ENCODE results near the gene BTG3. TPM values are rescaled to one million over a fixed set of nuclear protein-coding genes. Genes with fewer than 3 reads are reported as not detected.

The BTG3 gene
- total and polyA plus RNA-seq, 10 of the 15 experiments (the other 5 are each of a cell fraction or from before 2014, with no cell fraction given): 15.7 to 74.4 (median 34.8) TPM

DNA sequence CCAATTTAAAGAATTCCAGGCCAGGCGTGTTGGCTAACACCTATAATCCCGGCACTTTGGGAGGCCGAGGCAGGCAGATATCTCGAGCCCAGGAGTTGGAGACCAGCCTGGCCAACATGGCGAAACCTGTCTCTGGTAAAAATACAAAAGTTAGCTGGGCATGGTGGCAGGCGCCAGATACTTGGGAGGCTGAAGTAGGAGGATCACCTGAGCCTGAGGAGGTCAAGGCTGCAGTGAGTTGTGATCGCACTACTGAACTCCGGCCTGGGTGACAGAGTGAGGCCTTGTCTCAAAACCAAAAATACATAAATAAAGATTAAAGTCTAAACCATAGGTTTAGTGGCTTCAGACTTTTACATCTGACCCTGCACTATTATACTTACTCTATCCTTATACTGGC lies 32.4 kb downstream of the BTG3 start (continued):
- TF ChIP-seq, protein P1, sequence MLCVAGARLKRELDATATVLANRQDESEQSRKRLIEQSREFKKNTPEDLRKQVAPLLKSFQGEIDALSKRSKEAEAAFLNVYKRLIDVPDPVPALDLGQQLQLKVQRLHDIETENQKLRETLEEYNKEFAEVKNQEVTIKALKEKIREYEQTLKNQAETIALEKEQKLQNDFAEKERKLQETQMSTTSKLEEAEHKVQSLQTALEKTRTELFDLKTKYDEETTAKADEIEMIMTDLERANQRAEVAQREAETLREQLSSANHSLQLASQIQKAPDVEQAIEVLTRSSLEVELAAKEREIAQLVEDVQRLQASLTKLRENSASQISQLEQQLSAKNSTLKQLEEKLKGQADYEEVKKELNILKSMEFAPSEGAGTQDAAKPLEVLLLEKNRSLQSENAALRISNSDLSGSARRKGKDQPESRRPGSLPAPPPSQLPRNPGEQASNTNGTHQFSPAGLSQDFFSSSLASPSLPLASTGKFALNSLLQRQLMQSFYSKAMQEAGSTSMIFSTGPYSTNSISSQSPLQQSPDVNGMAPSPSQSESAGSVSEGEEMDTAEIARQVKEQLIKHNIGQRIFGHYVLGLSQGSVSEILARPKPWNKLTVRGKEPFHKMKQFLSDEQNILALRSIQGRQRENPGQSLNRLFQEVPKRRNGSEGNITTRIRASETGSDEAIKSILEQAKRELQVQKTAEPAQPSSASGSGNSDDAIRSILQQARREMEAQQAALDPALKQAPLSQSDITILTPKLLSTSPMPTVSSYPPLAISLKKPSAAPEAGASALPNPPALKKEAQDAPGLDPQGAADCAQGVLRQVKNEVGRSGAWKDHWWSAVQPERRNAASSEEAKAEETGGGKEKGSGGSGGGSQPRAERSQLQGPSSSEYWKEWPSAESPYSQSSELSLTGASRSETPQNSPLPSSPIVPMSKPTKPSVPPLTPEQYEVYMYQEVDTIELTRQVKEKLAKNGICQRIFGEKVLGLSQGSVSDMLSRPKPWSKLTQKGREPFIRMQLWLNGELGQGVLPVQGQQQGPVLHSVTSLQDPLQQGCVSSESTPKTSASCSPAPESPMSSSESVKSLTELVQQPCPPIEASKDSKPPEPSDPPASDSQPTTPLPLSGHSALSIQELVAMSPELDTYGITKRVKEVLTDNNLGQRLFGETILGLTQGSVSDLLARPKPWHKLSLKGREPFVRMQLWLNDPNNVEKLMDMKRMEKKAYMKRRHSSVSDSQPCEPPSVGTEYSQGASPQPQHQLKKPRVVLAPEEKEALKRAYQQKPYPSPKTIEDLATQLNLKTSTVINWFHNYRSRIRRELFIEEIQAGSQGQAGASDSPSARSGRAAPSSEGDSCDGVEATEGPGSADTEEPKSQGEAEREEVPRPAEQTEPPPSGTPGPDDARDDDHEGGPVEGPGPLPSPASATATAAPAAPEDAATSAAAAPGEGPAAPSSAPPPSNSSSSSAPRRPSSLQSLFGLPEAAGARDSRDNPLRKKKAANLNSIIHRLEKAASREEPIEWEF (IDR thresholded peaks at IDR 0.05; ENCODE audit: insufficient replicate concordance, low read depth, low read length): no peak
- TF ChIP-seq TCF3 (IDR thresholded peaks at IDR 0.05; ENCODE audit: borderline replicate concordance, insufficient read depth, low read depth, low read length) (no peak), SIN3A (IDR thresholded peaks at IDR 0.05; ENCODE audit: low read depth, low read length) (no peak), HDGF (IDR thresholded peaks at IDR 0.05) (no peak), CHD1 (IDR thresholded peaks at IDR 0.05; ENCODE audit: low read depth, low read length) (no peak), ZNF207 (IDR thresholded peaks at IDR 0.05; ENCODE audit: borderline replicate concordance) (no peak), MEF2A (IDR thresholded peaks at IDR 0.05; ENCODE audit: insufficient read depth, low read depth, low read length) (no peak)
- TF ChIP-seq, protein P2, sequence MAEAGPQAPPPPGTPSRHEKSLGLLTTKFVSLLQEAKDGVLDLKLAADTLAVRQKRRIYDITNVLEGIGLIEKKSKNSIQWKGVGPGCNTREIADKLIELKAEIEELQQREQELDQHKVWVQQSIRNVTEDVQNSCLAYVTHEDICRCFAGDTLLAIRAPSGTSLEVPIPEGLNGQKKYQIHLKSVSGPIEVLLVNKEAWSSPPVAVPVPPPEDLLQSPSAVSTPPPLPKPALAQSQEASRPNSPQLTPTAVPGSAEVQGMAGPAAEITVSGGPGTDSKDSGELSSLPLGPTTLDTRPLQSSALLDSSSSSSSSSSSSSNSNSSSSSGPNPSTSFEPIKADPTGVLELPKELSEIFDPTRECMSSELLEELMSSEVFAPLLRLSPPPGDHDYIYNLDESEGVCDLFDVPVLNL (IDR thresholded peaks at IDR 0.05; ENCODE audit: low read depth, low read length): no peak
- TF ChIP-seq, protein P3, sequence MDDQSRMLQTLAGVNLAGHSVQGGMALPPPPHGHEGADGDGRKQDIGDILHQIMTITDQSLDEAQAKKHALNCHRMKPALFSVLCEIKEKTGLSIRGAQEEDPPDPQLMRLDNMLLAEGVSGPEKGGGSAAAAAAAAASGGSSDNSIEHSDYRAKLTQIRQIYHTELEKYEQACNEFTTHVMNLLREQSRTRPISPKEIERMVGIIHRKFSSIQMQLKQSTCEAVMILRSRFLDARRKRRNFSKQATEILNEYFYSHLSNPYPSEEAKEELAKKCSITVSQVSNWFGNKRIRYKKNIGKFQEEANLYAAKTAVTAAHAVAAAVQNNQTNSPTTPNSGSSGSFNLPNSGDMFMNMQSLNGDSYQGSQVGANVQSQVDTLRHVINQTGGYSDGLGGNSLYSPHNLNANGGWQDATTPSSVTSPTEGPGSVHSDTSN (IDR thresholded peaks at IDR 0.05; ENCODE audit: insufficient replicate concordance, low read depth, low read length): no peak

Measured in GM12878 (cell line).